A673 (cell line): ENCODE results near the gene TRAM2. TPM values are rescaled to one million over a fixed set of nuclear protein-coding genes. Genes with fewer than 3 reads are reported as not detected.

Source experiments
- BruUV-seq: library from RNA; stranded (reverse); fragments of 400-500 nt; replicated peaks from 2 replicates; lab custom pipeline; 2021; lab: Mats Ljungman, UMichigan
- CTCF ChIA-PET: fragments of 300-600 bp; sonication (Branson Sonifier 250); formaldehyde crosslinking; loops from one replicate; lab custom pipeline; 2022; ENCODE audit warnings: antibody characterized with exemption; lab: Charles Lee
- POLR2A ChIA-PET: fragments of 300-600 bp; sonication (Branson Sonifier 250); formaldehyde crosslinking; loops from one replicate; lab custom pipeline; 2022; ENCODE audit warnings: antibody characterized with exemption; ENCODE audit not compliant: low non-redundant PET; lab: Charles Lee
- DNase-seq: peaks from one replicate; pipeline ENCODE4 v3.0.0-alpha.2; 2015; ENCODE audit warnings: low spot score
- H3K27ac ChIP-seq: fragments of 200-600 bp; sonication (generic); 2 replicates; pipeline ENCODE4 v1.5.1; 2016; ENCODE audit warnings: mixed run types, low read depth, mild to moderate bottlenecking, mixed read lengths, antibody characterized with exemption, low read length; ENCODE audit not compliant: poor library complexity, severe bottlenecking
- H3K27me3 ChIP-seq: fragments of 200-600 bp; sonication (generic); replicated peaks from 2 replicates; pipeline ENCODE4 v1.6.1; 2017; ENCODE audit warnings: mixed run types, low read depth, mild to moderate bottlenecking, mixed read lengths, antibody characterized with exemption, low read length; ENCODE audit not compliant: insufficient read depth, poor library complexity
- H3K36me3 ChIP-seq: fragments of 200-600 bp; sonication (generic); 2 replicates; pipeline ENCODE4 v1.6.1; 2016; ENCODE audit warnings: mixed run types, mild to moderate bottlenecking, mixed read lengths, antibody characterized with exemption, low read length; ENCODE audit not compliant: insufficient read depth, poor library complexity, severe bottlenecking
- H3K4me1 ChIP-seq: fragments of 200-600 bp; sonication (generic); 2 replicates; pipeline ENCODE4 v1.6.1; 2017; ENCODE audit warnings: mixed run types, mild to moderate bottlenecking, mixed read lengths, antibody characterized with exemption, low read length; ENCODE audit not compliant: insufficient read depth, poor library complexity, severe bottlenecking
- H3K4me3 ChIP-seq: fragments of 200-600 bp; sonication (generic); 2 replicates; pipeline ENCODE4 v1.5.1; 2016; ENCODE audit warnings: low read depth, mixed run types, mild to moderate bottlenecking, mixed read lengths, low read length; ENCODE audit not compliant: poor library complexity, severe bottlenecking
- H3K9me3 ChIP-seq: fragments of 200-600 bp; sonication (generic); 2 replicates; pipeline ENCODE4 v1.6.1; 2016; ENCODE audit warnings: mixed run types, low read depth, mild to moderate bottlenecking, mixed read lengths, antibody characterized with exemption, low read length; ENCODE audit not compliant: poor library complexity, severe bottlenecking
- CTCF ChIP-seq: fragments of 300-800, 200-600 bp; sonication (generic); conservative IDR thresholded peaks from 2 replicates; pipeline ENCODE4 v1.5.1; 2017; ENCODE audit warnings: low read depth, mild to moderate bottlenecking, antibody characterized with exemption, low read length, moderate library complexity, mixed read lengths
- EZH2 ChIP-seq: fragments of 200-600 bp; sonication (generic); IDR thresholded peaks from 2 replicates; pipeline ENCODE4 v1.6.1; 2017; ENCODE audit warnings: borderline replicate concordance, low read depth, mild to moderate bottlenecking, mixed read lengths, antibody characterized with exemption, low read length; ENCODE audit not compliant: poor library complexity, severe bottlenecking
- intact Hi-C: fragments of 100-400 bp; cut with micrococcal nuclease; formaldehyde crosslinking; loops from one replicate; pipeline ENCODE4 v1.10.0; 2022; ENCODE audit not compliant: unreplicated experiment
- total RNA-seq: library from RNA; stranded (reverse); gene quantifications from 2 replicates; pipeline ENCODE4 v1.2.3, GENCODE V29; 2021

Gene TRAM2
- total RNA-seq, 1 experiment from 2014 or later, result 21.9 TPM

DNA sequence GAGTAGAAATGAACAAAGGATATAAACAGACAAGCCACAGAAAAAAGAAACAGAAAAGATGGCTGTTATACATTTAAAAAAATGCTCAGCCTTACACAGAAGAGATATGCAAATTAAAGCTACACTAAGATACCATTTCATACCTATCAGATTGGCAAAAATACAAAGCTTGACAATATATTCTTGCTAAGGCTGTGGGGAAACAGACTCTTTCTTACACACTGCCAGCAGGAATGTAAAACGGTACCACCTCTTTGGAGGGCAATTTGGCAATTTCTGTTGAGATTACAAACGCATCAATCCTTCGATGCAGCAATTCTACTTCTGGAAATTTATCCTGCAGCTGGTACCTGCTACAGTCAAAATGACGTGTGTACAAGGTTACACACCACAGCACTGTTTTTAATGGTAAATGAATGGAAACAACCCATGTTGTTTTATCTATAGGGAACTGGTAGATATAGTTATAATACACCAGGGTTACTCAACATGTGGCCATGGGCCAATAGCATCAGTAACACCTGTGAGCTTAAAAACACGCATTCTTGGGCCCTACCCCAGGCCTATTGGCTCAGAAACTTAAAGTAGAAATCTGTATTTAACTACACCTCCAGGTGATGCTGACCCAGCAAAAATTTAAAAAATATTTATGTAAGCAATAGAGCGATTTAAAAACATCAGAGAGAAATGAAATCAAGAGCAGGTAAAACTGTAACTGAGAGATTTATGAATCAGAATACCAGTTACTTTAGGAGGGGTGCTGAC is 53.3 kb downstream of the TRAM2 start:
- CTCF ChIA-PET, result no interaction called here
- Histone ChIP-seq H3K27me3 (no peaks in the 10 kb centered on the region), H3K36me3 (no peaks in the 10 kb centered on the region), H3K4me1 (no peaks in the 10 kb centered on the region), H3K9me3 (no peaks in the 10 kb centered on the region), H3K27ac (no peak overlapping the region), H3K4me3 (no peak overlapping the region)
- POLR2A ChIA-PET, result no interaction called here
- DNase-seq, result no peak
- intact Hi-C loops, result no loop called here
- TF ChIP-seq CTCF (no peak), EZH2 (no peak)
- no TSS peak for BruUV-seq

DNA sequence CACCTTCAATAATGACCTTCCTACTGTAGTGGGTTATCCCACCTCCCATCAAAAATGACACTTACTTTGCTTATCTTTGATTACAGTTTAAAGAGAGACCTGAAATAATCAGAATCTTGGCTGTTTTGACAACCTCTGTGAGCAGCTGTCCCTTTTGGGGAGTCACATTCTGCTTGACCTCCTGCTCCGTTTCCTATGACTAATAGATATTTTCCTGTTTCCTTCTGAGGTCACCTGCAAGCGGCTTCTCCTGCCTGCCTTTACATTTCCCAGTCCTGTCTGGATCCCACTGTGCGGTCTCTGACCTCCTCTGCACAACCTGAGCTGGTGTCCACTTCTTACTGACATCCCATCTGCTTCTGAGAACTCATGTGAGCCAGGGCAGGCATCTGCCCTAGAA is 54.2 kb downstream of the TRAM2 start:
- TF ChIP-seq CTCF, result no peak
- intact Hi-C loops, result no loop called here
- H3K9me3 ChIP-seq, result no peaks in the 10 kb centered on the region
- DNase-seq, result no peak
- peaks cover 3% of the 10 kb centered on the region for H3K4me1 ChIP-seq
- ChIA-PET CTCF (no interaction called here), POLR2A (no interaction called here)
- no peaks in the 10 kb centered on the region for H3K27me3 ChIP-seq
- H3K4me3 ChIP-seq, result no peak overlapping the region
- no TSS peak for BruUV-seq
- no peak overlapping the region for H3K27ac ChIP-seq
- H3K36me3 ChIP-seq, result no peaks in the 10 kb centered on the region

GRCh38 chr6:52522151-52522626 is 54.7 kb downstream of the TRAM2 start:
- TF ChIP-seq EZH2 (no peak), CTCF (no peak)
- no TSS peak for BruUV-seq
- POLR2A ChIA-PET, result no interaction called here
- H3K27ac ChIP-seq, result no peak overlapping the region
- no peak for DNase-seq
- intact Hi-C loops, result no loop called here
- no peaks in the 10 kb centered on the region for H3K27me3 ChIP-seq
- H3K4me1 ChIP-seq, result peaks cover 8% of the 10 kb centered on the region
- CTCF ChIA-PET, result no interaction called here
- H3K4me3 ChIP-seq, result no peak overlapping the region
- H3K9me3 ChIP-seq, result no peaks in the 10 kb centered on the region
- no peaks in the 10 kb centered on the region for H3K36me3 ChIP-seq
